Femur (tissue), 1 donor: Measurements from ENCODE around the gene DHDH.

Experiments used
- DNase-seq: peaks from one replicate; pipeline ENCODE4 v3.0.0-alpha.2; 2017

The DHDH gene

DNA sequence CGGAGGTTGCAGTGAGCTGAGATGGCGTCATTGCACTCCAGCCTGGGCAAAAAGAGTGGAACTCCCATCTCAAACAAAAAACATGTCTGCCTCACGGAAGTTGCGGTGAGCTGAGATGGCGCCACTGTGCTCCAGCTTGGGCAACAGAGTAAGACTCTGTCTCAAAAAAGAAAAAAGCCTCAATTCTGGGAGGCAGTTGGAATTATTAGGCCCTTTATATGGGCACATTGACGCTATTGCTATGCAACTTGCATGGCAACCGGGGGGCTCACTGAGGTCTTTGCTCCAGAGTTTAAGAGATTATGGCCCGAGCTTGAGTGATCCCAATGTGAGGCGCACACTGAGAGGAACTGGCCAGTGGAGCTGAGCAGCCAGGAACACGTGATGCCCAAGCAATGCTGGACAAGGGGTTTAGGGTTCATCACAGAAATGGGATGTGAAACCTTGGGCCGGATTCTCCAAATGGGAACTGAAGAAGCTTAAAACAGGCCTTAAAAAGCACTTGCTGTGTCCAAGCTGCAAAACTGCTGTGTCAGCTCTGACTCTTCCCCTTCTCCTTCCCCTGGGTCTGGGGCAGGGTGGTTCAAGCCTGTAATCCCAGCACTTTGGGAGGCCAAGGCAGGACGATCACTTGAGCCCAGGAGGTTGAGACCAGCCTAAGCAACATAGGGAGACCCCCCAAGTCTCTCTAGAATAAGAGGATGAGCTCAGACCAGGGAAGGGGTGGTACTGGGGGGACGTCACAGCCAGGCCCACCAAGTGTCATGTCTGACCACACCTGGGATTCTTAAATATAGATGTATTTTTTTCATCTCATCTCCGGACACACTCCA lies 34.1 kb downstream of the DHDH start:
- DNase-seq = no peak

DNA sequence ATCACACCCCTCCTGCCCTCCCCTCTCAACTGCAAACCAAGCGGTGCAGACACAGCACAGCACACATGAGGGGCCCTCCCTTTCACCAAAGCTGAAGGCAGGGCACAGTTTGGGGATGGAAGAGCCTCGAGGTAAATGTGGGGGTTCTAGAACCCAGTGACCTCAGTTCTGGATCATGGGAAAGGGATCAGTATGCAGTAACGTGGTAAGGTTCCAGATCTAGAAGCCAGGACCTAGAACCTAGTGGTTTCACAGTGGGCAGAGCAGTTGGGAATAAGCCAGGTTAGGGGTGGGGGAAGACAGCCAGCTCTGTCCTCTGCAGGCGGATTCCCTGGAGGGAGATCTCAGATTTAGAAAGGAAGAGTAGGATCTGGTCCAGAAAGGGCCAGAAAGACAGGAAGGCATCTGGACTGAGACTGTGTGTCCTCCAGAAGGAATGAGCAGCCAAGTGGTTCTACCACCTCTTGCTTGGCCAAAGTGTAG lies 34.7 kb downstream of the DHDH start:
- no peak for DNase-seq

DNA sequence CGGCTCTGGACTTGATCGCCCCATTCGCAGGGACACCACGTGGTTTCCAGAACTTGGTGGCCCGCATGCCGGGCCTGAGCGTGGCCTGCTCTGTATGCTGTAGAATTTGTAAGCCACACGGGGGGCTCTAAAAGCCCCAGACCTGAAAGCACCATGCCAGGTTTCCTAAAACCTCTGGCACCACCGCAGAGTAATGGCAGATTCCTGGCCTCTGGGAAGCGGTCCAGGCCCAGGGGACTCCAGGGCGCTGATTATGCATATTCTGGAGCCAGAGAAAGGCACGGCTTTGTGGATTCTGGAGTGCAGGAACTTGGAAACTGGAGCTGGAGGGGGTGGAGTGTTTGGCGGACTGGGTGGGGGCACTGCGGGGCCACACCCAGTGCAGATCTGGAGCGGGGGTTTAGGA lies 35.3 kb downstream of the DHDH start:
- DNase-seq = no peak

DNA sequence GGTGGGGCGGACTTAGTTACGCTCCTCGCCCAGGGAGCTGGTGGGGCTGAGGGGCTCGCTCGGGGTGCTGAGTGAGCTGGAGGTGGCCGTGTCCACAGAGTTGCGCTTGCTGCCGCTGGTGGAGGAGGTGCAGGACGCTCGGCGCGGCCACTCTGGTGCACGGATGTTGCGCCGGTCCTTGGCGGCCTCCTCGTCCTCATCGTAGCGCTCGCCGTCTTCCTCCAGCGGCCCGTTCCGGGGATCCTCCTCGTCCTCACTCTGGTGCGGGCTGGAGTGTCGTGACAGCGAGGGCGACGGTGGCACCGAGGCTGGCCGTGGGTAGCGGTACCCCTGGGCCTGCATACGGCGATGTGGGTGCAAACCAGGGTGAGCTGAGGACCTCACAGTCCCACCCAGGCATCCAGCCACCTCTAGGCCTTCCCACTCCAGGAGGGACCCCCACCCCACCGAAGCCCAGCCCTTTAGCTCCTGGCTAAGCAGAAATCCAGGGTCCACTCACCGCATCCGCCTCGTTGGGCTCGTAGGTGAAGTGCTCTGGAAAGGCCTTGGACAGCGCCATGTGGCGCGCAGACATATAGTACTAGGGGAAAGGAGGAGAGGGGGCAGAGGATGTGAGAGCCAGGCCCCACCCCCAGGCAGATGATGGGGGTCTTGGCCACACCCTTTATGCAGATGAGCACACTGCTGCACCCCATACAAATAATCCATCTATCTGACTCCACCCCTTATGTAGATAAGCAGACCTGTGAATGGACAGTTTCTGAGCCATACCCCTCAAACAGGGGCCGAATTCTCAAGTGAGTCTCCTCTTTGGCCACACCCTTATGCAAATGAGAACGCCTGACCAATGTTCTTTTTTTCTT lies 36.0 kb downstream of the DHDH start:
- DNase-seq = no peak

DNA sequence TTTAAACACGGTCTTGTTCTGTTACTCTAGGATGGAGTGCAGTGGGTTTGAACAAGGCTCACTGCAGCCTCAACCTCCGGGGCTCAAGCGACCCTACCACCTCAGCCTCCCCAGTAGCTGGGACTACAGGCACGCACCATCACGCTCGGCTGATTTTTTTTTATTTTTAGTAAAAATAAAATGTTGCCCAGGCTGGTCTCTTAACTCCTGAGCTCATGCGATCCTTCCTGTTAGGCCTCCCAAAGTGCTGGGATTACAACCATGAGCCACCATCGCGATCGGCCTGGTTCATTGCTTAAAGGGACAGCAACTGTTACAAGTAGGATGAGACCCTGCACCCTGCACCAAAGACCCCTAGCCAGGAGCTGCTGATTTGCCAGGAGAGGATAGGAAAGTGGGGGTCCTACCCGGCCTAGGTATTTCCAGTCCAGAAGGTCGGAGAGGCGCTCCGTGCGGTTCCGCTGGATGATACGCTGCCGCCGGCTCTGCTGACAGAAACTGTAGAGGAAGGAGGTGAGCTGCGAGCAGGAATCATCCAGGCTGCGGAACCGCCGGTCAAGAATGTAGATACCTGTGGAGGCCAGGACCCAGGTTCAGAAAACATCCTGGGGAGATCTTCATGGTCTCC lies 36.8 kb downstream of the DHDH start:
- DNase-seq = no peak

DNA sequence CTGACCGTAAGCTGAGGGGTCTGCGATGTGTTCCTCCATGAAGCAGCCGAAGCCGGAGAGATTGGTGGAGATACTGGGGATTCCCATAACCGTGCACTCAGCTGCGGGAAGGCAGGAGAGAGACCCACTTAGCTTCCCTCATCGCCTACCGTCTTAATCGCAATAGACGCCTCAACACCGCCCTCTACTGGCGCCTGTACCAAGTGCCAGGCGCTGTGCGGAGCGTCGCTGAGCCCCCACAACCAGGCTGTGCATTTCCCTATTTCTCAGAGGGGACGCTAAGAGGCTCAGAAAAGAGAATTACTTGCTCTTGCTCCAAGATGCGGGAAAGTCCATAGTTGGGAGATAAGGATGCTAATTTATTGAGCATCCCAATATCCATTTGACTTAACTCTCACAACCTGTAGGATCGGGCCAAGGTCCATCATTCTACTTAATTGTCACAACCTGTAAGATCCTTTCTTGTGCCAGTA lies 37.5 kb downstream of the DHDH start:
- DNase-seq = peak; percentile 88

DNA sequence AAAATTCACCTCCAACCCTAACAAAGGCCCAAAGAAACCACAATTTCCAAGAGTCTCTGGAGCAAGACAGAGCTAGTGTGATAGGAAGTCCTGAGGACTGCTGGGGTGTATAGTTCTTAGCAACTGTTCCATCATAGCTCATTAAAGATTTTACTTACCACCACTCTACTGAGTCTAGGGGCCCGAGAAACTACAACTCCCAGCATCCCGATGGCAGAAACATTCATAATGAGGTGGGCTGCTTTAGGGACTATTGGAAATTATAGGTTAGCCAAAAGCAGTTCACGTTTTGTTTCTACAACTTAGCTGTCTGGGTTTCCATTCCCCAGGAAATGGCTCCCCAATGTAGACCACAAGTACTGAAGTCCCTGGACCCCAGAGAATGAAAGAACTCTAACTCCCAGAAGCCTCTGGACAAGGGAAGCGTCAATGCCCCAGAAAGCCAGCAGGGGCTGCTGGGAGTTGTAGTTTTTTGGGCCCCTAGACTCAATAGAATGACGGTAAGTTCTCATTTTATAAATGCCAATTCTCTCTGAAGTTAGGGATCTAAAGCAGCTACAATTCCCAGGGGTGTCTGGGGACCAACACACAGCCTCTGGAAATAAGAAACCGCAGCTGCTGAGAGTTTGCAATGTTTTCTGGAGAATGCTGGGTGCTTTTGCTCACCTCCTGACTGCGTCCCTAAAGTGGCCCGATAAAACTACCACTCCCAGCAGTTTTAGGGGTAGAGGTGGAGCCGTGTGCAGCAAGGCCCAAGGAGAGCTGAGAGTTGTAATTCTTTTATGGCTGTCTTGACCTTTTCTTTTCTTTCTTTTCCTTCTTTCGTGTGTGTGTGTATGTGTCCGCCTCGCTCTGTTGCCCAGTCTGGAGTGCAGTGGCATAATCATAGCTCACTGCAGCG lies 42.7 kb downstream of the DHDH start:
- DNase-seq = no peak

DNA sequence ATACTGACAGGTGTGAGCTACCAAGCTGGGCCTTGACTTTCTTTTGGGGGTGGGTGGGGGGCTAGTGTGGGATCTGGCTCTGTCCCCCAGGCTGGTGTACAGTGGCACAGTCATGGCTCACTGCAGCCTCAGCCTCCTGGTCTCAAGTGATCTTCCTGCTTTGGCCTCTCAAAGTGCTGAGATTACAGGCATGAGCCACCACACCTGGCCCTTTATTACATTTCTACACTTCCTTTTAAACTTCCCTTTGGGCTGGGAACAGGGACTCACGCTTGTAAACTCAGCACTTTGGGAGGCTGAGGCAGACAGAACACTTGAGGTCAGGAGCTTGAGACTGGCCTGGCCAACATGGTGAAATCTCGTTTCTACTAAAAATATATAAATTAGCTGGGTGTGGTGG lies 43.6 kb downstream of the DHDH start:
- no peak for DNase-seq

DNA sequence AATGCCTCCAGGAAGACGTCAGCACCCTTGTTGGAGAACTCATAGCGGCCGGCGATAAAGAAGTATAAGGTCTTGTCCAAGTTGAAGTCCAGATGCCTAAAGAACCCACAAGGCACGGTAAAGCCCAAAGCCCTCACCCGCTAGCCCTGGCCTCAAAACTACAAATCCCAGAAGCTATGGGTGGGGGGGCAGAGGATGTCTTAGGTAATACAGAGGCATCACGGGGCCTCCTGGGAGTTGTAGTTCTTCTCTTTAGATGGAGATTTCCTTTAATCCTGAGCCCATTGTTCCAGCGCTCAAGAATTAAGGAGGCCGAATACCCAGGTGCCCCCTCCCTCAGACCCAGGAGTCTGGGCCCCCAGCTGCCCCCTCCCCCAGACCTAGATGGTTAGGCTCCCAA lies 48.8 kb downstream of the DHDH start:
- DNase-seq = no peak

DNA sequence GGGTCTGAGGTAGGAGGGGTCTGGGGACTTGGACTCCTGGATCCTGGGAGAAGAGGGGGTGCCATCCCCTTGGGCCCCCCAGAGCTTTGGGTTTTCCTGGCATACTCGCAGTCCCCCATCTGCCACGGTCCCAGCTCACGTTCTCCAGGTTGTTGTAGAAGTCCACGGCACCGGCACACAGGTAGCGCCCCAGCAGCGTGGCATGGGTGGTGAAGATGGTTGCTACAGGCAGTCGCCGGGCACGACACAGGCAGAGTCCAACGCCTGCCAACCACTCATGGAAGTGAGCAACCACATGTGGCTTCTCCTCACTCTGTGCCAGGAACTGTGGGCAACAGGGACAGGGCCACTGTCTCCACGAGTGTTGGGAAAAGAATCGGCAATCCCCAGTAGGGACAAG lies 52.2 kb downstream of the DHDH start:
- DNase-seq = no peak

DNA sequence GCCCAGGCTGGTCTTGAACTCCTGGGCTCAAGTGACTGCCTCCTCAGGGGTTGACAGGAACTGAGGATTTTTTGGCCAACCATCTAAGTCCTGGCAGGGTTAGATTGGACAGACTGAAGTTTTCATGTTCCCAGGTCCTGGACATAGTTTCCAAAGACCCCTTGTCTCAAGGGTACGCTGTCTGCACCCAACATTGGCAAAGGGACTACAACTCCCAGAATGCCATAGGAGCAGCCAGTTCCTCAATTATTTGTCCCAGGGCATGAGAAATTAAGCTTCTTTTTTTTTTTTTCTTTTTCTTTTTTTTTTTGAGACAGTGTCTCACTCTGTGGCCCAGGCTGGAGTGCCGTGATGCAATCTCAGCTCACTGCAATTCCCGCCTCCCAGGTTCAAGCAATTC lies 52.7 kb downstream of the DHDH start:
- DNase-seq = no peak

DNA sequence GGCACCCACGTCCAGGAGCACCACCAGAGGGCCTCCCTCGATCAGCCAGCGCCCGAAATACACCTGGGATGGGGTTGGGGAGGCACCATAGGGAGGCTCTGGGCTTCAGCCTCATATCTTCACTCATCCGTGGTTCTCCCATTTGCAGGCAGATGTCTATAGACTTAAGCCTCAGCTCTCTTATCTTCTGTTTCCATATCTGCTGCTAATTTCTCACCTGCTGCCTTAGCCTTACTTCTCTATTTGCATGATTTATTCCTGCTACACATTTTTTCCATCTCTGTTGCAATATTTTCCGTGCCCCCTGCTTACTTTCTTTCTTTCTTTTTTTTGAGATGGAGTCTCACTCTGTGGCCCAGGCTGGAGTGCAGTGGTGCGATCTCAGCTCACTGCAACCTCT lies 53.8 kb downstream of the DHDH start:
- no peak for DNase-seq

DNA sequence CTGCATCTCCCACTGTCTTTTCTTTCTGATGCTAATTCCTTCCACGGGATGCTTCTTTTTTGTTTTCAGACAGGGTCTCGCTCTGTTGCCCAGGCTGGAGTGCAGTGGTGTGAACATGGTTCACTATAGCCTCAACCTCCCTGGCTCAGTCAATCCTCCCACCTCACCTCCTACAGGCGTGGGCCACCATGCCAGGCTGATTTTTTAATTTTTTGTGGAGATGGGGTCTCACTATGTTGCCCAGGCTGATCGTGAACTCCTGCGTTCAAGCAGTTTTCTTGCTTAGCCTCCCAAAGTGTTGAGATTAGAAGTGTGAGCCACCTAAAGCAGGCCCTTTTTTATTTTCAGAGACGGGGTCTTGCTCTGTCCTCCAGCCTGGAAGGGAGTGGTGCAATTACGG lies 54.8 kb downstream of the DHDH start:
- no peak for DNase-seq

DNA sequence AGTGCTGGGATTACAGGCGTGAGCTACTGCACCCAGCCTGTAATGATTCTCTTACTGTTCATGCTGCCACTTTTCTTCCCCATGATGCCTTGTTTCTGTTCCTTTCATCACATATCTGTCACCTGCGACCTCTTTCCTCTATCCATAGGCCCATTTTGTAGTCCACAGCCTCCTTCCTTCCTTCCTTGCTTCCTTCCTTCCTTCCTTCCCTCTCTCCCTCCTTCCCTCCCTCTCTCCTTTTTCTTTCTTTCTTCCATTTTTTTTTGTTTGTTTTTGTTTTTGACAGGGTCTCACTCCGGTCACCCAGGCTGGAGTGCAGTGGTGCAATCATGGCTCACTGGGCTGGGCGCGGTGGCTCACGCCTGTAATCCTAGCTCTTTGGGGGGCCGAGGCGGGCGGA lies 55.4 kb downstream of the DHDH start:
- DNase-seq = no peak

DNA sequence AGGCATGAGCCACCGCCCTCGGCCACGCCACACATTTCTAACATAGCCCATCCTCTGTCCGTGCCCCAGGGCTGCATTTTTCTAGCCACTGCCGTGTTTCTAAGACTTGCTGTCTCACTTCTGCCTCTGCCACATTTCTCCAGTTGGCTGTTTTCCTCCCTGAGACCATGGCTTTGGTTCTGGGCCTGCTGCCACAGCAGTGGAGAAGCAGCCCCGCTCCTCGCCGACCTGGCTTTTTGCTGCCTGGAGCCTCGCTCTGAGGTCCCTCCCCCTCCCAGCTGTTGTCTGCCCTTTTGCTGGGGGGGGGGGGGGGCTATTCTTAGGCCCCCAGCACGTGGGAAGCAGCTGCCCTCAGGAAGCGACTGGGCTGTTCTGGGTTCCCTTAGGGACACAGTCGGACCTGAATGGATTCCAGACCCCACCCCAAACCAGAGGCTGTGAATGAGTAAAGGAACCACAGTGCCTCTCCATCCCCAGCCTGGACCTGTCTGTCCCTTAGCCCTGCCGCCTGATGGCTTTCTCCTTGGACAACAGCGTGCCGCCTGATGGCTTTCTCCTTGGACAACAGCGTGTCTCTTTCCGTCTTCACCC lies 56.3 kb downstream of the DHDH start:
- DNase-seq = peak; percentile 72

DNA sequence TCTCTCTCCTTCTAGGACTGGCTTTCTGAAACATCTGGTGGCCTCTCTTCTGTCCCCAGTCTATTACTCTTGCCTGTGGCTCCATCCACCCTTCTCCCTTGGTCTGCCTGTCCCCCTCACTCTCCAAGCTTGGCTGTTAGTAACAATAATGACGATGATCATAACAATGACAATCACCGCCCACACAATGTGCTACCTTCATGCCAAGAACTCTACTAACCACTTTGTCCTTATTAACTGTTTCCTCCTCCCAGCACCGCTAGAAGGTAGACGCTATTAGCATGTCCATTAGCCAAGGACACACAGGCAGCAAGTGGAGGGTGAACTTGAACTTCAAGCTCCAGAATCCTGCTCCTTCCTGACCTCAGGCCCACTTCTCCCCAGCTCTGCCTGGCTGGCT lies 56.9 kb downstream of the DHDH start:
- DNase-seq = no peak

DNA sequence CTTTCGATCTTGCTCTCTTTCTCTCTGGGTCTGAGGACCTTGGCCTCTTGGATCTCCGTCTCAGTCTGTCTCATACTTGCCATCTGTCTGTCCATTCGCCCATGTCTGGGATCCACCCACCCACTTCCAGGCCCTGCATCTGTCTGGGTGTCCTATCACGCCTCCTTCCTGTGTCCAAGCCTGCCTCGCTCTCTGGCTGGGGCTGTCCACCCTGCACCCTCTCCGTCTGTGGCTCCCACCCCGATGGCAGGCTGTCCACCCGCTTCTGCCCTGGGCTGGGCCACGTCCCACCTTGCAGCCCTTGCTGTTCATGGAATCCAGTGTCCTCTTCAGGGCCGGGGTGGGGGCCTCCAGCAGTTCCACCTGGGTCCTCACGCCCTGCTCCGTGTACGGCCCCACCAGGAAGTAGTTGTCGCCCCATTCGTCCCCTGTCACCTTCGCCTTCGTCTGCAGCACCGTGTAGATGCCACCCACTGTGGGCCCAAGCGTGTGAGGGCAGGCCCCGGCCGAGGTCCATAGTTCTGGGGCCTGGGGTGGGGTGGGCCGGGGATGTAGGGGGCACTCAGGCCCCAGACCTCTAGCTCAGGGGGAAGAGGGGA lies 57.6 kb downstream of the DHDH start:
- no peak for DNase-seq

DNA sequence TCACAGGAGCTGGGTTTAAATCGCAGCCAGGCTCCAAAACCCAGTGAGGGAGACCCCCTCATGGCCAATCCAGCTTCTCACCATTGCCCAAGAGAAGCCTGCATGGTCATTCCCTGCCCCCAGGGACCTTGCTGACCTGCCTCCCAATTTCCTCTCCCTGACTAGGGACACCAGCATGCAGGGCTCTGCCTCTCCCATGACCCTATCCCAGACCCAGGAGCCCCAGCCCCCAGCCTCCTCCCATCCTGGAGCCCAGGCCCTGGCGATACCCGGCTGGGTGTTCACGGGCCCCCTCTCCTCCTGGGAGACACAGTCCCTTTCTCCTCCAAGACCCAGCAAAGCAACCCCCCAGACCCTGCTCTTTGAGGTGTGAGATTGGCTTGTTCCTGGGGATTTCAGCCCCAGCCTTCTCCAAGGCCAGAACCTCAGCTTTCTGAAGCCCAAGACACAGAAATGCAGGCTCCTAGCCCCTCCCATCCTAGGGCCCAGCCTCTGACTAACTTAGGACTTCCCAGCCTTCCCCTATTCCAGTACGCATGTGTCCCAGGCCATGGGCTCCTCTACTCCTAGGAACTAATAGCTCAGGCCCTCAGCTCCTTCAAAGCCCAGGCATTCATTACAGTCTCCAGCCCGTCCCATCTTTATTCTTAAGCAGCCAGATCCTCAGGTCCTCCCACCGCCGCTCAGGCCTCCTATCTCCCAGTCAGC lies 58.5 kb downstream of the DHDH start:
- peak; percentile 75 for DNase-seq

DNA sequence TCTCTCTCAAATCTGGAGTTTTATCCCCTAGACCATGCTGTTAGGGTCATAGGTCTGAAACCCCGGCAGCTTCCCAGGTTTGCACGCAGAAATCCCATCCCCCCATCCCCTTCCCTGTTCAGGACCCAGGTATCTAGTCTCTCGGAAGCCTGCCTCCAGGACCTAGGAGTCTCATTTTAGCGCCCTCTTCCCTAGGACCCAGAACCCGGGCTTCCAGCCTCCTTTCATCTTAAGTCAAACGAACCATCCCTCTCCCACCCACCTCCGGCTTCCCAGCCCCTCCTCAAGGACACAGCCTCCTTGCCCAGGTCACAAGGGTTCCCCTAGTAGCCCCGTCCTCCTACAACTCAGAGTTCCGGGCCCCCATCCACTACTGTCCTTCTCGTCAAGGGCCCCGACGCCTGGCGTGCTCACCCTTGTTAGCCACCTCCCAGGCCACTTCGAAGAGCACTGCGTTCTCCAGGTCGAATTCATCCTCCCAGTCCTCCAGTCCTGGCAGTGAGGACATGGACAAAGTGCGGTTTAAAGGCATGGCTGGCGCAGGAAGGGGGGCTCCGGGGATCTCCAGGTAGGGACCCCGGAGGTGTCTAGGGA lies 59.2 kb downstream of the DHDH start:
- DNase-seq = no peak
